Stimulated activated CD8-positive, alpha-beta memory T cell treated with anti-CD3 and anti-CD28 coated beads, Interleukin-12 subunit alpha, Interleukin-12 subunit beta, amount 100 ng/mL, for 4 hours (primary cell): ENCODE results near the gene STRN.
"Not testable (repeated sequence)": the region's sequence is repeated elsewhere in the genome, so short reads cannot be mapped to it uniquely, and the experiment has no call there.

ENCODE experiments used
- DNase-seq: peaks from one replicate; pipeline ENCODE4 v3.0.0-alpha.2; 2020; ENCODE audit warnings: low read depth

The STRN gene

DNA sequence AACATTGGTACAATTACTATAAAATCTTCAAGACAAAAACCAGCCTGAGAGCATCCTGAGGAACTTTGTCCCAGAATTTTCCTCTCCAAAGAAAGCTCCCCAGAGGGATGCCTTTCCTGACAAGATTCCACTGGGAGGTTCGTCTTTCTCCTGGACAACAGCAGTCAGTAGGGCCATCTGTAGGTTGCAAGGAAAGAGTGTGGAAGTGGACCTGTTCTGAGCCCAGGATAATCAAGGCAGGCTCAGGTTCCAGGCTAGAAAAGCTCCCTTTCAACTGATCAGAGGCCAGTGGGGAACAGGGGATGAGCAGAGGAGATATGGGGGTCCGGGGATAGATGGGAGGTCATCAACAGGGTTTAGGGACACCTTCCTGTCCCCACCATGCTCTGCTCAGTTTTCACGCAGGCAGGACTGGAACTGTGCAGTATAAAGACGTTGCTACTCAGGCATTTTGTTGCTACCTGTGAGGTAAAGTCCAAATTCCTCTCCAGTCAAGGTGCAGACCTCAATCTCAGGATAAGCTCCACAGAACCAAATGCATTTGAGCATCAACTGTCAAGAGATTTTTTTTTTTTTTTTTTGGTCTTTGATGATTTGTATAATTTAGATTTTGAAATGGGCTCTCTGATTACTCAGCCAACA, 126.2 kb downstream of the STRN start:
- no peak for DNase-seq

DNA sequence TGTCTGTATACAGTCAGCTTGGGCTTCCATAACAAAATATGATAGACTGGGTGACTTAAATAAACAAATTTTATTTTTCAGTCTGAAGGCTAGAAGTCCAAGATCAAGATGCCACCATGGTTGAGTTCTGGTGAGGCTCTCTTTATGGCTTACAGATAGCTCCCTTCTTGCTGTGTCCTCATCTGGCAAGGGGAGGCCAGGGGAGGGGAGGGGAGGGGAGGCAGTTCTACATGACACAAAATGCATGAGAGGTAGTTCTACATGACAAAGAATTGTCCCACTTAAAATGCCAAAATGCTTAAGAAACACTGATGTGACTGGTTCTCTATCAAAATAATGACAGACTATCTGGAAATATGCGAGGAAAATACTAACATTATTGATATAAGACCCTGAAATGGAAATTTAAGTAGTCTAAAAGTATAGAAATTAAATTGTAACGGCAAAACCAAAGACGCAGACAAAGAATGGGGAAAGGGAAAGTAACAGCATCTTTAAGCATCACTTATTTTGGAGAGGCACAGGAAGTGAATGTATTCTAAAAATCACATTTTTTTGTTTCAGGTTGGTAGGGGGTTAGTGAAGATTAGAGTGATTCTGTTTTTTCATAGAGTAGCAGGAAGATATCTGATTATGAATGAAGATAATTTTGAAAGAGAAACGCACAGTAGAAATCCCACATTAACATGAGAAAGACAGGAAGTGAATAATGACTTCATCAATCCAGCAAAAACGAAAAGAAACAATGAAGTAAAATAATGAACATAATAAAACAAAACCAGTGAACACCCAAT, 131.4 kb downstream of the STRN start:
- DNase-seq, result no peak

DNA sequence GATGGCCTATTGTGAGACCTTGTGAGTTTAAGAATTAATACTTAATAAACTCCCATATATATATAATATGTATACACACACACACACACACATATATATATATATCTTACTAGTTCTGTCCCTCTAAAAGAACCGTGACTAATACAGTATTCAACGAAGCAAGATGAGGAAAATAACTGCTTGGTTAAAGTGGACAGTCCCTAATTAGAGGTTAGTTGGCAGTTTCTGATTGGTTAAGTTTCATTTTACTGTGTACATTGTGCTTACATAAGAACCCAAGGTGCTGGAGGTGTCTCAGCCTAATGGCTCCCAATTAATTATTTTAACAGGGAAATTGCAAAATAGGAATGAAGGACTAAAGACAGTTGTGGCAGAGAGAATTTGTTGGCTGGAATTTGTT, 132.1 kb downstream of the STRN start:
- no peak for DNase-seq

DNA sequence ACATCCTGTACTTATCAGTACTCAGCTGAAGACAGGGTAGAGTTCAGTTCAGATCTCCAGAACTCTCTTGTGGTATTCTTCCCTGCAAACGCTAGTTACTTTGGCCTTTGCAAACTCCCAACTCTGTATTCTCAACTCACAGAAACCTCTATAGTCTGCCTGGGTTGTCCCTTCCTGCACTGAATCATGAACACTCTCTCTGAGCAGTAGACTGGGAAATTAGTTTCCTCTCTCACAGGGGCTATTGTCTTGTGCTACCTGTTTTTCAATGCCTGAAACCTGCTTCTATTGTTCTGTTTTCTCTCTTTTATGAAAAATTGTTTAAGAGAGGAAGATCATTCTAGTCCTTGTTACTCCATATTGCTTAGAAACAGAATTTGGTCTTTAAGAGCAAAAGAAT, 135.2 kb downstream of the STRN start:
- DNase-seq, result no peak

DNA sequence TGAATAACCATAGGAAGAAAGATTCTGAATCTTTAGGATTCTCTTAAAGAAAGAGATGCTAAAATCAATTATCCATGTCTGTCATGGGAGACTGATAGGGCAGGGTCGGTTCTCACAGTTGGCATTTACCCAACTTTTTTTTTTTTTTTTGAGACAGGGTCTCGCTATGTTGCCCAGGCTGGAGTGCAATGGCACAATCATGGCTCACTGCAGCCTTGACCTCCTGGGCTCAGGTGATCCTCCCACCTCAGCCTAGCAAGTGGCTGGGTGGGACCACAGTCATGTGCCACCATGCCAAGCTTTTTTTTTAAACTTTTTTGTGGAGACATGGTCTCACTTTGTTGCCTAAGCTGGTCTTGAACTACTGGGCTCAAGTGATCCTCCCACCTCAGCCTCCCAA, 141.7 kb downstream of the STRN start:
- DNase-seq, result not testable (repeated sequence)

DNA sequence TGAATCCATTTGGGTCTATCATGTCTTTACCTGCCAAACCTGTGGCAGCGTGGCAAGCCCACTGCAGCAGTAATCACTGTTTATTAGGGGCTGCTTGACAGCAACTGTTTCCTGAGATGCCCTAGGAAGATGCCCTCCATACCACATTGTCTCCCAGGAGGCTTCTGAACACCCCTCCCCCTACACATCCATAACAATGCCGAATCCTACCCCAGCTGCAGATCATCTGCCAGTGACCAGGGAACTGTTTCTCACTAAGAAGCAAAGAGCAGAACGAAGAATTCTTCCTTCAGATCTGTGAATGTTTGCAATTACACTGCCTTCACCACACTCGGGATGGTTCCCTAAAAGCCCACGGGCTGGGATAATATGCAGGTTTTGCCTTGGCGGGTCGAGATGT, 142.1 kb downstream of the STRN start:
- DNase-seq, result no peak

DNA sequence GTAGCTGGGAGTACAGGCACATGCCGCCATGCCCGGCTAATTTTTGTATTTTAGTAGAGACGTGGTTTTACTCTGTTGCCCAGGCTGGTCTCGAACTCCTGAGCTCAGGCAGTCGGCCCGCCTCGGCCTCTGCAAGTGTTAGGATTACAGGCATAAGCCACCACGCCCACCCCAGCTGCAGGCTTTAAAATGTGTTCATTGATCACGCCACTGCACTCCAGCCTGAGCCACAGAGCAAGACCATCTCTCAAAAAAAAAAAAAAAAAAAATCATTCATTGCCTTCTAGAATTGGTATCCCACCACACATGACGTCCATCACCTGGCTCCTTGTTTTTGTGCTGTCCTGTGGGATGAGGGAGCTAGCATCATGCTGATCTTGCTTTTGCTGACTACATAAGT, 142.5 kb downstream of the STRN start:
- no peak for DNase-seq

DNA sequence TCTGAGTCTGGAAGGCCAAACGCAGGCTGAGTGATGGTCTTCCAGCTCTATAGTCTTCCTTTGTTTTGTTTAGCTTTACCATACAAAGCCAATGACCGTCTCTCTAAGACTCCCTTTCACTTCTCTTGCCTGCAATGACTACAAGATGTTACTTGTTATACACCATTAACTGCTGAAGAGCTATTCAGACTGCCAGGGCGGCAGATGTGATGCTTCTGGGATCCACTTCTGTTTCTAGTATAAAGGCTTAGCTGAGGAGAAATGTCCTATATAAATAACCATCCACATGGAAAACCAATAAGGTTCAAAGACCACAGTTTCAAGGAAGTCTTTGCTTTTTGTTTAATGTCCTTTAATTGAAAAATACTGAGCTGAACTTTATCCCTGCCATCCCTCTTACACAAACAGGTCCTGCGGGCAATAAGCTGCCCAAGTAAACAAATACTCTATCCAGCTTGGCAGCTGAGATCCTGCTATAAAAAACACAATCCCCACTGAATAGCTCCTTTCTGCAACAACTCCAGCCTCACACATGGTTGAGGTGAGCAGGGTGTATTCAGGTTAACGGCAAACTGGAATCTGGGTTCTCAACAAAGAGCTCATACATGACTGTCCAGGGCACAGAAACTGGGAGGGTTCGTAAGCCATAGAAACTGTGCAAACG, 145.3 kb downstream of the STRN start:
- no peak for DNase-seq

DNA sequence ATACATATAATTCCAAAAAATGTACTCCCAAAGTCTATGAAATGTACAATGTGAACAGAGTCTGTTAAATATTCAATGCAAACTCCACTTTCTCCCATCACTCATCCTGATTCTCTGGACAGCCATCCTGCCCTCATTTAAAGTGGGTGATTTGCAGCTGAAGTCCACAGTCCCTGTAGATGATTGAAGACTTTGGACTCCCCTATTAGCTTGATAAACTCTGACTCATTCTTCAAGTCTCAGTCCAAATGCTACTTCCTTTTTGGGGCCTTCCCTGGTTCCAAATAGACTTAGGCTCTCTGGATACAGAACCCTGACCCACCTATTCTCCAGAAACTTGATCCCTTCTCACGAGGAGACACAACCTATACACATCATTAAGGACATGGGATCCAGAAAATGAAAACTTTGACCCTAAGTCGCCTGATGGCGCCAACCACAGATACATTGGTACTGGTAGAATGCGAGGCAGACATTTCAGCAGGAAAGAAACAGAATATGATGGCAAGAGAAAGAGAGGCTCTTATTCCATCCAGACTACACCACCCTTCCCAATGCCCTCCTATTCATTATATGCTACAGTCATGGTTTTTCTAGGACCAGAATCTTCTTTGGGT, 147.1 kb downstream of the STRN start:
- DNase-seq, result no peak

DNA sequence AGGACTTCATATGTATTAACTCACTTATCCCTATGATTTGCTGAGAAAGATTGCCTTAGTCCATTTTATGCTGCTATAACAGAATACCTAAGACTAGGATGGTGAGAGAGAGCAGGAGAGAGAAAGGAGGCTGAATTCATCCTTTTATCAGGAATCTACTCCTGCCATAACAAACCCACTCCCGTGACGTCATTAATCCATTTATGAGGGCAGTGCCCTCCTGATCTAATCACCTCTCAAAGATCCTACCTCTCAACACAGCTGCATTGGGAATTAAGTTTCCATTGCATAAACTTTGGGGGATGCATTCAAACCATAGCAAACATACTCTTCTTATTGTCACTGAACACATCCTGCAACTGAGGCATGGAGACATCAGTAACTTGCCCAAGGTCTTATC, 147.8 kb downstream of the STRN start:
- no peak for DNase-seq

DNA sequence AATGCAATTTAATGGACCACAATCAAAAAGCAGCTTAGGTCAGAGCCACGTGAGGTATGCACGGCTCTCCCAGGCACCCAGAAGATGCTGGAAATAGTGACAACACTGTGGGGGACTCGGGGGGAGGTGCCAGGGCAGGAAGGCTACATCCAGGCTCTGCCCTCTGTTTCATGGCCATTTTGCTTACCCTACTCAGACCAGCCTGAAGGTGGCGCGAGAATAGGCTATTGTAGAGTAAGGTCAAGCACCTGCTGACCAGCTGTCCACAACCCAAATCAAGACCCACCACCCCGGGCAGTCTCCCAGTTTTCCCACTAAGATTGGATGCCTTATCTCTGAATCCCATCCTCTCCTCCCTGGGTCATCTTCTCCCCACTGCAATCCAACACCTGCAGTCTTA, 154.1 kb downstream of the STRN start:
- no peak for DNase-seq

DNA sequence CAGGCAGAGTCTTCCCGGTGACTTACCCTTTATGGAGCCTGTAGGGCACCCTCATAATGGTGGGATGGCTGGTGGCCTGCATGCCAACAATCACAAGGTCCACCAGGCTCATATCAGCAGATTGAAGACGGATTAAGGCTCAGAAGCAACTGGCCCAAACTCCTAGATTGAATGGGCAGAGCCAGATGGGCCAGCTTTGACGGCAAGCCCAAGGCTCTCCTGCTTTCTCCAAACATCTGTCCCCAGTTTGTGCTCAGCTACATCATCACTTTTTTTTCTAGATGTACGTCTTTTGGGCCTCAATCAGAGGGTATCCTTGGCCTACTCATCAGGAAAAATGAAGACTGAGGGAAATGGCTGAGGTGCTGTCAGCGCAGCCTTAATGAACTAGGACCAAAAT, 155.3 kb downstream of the STRN start:
- no peak for DNase-seq

DNA sequence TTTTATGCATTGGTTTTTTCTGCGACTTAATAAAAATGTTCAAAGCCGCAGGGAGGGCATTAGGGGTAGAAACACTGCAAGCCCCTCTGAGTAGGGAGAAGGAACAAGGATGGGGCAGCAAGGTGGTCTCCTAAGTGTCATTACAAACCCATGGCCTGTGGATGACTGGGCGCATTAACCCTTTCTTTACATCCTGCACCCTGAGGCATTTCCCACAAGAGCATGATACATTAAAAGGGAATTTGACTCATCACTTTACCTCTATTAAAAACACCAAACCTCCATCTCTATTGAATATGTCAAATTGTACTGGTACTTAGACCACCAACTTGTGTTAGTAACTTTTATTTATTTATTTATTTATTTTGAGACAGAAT, 157.3 kb downstream of the STRN start:
- DNase-seq, result no peak

DNA sequence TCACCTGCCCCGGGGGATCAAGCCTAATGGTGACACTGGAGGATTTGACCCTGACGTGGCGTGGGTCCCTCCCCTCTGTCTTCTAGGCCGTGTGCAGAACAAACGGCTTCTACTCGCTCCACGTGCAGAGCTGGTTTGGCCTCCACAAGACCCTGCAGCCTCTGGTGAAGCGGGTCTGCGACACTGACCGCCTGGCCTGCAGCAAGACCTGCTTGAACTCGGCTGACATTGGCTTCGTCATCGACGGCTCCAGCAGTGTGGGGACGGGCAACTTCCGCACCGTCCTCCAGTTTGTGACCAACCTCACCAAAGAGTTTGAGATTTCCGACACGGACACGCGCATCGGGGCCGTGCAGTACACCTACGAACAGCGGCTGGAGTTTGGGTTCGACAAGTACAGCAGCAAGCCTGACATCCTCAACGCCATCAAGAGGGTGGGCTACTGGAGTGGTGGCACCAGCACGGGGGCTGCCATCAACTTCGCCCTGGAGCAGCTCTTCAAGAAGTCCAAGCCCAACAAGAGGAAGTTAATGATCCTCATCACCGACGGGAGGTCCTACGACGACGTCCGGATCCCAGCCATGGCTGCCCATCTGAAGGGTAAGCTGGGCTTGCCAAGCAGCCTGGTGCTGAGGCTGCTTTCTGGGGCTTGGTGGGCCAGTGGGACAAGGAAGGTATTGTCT, 157.8 kb downstream of the STRN start:
- DNase-seq, result no peak

DNA sequence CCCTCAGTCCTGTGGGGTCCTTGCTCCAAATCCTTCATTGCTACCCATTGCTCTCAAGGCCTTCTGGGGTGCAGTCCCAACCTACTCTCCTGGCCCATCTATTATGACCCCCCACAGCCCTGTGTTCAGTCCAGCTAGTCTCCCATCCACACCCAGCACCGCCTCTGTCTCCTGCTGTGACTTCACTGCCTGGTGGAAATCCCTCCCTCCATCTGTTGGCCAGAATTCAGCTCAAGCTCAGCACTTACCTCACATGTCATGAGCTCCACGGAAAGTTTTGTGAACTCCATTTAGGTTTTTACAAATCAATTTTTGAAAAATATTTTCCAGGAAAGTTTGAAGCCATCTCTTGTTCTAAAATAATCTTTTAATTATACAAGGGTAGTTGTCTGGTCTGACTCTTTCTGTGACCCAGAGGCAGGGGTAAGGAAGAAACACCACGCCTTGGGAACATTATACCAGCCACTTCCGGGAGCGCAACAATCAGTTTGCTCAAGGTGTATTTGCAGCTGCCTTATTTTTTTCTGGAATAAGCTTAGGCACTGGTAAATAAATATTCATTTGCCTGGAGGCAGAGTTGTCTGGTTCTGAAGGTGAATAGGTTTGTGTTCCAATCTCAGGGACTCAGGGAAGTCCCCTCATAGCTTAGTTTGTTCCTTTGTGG, 159.0 kb downstream of the STRN start:
- no peak for DNase-seq

DNA sequence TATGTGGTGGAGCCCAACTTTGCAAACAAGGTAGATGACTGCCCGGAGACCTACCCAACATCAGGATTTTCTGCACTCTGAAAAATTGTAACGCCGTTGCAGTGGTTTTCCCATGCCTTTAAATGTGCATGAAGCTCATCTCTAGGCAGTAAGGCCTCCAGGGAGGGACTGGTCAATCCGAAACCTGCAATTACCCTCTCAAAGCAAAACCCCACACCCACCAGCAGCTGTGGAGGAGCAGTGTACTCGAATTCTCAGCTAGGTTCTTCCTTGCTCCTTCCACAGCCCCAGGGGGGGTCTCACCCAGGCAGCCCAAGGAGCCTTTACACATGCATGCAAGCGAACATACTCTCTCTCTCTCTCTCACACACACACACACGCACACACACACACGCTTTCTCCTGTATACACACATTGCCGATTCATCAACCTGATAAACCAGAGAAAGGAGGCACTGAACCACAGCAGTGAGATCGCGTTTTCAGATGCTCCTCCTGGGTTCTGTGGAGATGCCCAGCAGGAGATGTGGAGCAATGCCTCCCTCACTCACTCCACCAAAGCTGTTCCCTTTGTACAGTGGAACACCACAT, 160.6 kb downstream of the STRN start:
- no peak for DNase-seq

DNA sequence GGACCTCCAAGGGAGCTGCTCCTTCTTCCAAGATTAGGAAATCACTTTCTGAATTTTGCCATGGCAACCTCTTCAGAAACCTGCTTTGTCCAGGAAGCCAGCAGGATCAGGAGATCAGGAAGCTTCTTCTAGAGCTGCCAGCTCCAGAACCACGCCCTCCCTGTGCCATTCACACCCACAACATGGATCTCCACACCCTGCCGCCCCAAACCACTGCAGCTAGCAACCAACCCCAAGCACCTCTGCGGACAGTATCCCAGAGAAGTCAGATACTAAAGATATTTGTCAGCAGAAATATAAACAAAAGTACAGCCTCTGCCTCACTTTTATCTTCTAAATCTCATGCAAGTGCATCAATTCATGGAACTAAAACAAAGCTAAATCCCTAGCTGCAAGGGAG, 163.4 kb downstream of the STRN start:
- no peak for DNase-seq

DNA sequence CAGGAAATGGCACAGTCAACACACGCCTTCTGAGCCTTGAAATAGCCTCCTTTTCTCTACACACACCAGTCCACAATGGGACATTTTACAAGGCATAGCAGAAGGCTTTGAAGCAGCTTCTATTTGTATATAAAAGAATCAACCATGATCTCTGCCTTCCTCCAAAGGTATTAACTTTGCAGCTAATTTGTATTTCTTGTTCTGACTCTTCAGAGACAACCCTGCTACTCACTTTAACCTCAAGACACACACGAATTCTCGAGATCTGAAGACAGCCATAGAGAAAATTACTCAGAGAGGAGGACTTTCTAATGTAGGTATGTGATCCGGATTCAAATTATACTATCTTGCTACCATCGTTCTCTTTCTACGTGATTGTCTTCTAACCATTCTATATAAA, 165.2 kb downstream of the STRN start:
- DNase-seq, result no peak

DNA sequence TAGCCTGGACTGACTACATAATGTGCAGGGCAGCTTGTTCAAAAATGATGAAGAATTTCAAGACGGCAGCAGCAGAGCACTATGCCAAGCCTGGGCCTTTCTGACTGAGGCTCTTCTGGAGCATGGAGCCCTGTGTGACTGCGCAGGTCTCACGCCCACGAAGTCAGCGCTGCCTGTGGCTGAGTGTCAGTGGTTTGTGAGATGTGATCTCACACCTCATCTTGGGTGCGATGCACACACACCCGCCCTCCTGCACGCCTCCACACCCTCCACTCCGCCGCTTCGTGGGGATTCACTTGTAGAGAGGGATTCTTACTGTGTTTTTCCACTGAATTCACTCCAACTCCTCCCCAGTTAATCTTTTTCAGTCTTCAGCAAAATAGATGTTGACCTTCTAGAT, 166.0 kb downstream of the STRN start:
- peak; percentile 37 for DNase-seq

DNA sequence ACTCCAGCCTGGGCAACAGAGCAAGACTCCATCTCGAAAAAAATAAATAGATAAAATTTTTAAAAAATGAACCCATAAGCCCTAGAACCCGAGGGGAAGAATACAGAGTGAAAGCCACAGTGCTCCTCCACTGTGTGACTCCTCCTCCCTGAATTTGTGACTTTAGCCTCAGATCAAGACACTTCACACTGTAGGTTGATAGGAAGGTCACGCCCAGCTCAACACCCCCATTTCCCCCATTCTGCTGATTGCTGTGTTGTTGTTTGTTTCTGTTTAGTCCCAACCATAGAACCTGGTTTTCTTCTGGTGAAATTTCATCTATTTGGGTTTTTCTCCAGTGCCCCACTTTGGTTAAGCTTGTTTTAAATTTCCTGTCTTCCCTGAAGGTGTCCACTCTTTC, 167.6 kb downstream of the STRN start:
- no peak for DNase-seq

DNA sequence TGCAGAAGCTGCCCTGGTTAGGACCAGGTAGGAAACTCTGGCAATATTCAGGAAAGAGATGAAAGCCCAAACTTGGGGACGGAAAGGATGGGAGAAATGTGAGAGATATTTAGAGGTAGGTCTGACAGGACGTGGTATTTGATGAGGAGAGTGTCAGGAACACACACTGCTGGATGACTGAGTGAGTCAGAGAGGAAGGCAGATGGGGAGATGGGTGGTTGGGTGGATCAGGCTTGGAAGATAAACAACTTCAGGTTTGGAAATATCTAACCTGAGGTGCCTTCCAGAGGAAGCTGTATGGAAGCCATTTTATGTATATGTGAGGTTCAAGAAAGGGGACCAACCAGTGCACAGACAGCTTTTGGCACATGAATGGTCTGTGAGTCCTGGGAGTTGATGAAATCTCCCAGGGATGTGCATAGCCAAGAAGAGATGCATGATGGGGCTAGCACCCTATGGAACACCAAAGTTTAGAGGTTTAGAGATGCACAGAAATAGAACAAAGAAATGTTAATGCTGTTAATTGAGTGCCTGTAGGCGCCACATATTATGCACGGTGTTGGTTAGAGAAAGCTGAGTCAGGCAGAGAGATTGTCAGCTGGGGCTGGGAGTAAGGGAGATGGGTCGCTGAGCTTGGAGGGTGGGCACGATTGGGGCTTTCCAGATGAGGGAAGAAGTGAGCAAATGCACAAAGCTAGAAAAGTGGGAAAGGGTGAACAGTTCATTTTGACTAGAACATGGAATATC, 168.8 kb downstream of the STRN start:
- no peak for DNase-seq
